ENCODE results near the gene FAM53B.
A peak's percentile ranks its signal among the peaks of the same experiment; 100 is the strongest.

FAM53B gene

DNA sequence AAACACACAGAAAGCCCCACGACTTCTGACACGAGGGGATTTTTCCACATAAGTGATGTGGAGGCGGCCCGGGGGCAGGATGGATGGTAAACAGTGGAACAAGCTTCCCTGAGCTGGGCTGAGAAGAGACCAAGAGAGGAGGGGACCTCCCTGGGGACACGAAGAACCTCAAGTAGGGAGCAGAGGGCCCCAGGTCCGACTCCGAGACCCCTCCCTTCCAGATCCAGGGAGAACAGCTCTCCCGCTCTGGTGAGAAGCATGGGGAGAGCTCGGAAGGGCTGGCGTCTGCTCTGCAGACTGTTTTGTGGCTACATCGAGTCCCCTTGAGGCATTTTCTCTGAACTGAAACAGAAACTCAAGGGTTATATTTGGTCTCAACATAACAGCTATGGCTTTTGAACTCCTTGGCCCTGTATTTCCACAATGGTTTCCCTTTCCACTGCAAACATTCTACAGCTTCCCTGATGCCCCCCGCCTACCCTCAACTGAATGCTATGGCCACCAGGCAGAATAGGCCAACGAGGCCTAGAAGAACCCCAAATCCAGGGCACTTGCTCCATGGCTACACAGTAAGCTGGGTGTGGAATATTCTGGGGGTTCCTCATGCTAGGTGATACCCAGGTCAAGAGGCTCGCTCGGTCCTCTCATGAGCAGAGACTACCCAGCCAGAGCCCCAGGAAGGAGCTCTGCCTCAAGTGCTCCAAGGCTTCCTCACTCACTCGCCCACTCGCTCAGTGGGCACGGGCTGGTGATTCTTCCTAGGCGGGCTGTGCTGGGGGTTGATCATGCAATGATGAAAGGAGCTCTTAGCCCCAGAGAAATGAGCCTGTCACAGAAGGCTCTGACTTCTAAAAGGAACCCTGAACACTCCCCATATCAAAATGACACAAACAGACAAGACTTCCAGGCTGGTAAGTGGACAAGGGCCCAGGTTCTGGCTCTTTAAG lies 47.5 kb downstream of the FAM53B start:
- DNase-seq, result no peak

DNA sequence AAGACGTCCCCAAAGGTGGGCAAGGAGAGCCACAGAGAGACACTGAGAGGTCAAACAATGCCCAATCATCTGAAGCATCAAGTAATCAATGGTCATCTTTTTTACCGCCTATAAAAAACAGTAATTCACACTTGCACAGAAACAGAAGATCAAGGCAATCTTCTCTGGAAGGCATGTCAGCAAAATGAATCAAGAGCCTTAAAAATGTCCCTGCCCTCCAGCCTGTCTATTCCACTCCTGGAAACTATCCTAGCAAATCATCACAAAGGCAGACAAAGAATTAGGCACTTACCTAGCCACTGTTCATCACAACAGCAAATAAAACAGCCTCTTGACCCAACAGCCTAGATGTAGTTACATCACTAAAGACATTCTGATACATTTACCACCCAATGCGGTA lies 48.9 kb downstream of the FAM53B start:
- DNase-seq, result no peak

DNA sequence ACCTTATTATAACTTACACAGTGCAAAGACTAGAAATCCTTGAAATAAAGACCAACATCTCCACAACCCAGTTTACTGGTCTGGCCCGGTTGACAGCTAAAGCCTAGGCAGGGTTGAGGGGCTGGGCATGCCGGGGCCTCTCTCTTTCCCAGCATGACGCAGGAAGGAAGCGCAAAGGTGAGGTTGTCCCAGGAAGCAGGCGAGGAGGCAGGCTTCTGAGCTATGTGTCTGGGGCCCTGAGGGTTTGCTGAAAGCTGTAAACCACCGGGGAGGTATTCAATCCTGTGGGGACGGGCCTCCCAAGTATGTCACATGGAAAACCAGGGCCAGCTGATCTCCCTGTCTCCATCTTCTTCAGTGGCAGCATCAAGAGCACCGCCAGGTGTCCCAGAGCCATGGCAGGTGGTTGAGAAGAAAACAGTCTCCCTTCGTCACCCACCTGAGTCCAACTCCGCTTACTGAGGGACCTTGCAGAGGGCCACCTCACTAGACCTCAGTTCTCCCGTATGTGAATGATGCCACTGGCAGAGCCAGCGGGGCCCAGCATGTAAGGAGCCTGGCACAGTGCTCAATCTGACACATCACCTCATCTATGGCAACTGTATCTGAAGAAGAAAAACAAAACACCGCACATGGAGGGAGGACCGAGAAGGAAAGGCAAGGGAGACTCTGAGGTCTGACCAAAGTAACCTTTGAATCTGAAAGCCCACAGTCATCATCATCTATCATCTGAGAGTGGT lies 49.5 kb downstream of the FAM53B start:
- no peak for DNase-seq

DNA sequence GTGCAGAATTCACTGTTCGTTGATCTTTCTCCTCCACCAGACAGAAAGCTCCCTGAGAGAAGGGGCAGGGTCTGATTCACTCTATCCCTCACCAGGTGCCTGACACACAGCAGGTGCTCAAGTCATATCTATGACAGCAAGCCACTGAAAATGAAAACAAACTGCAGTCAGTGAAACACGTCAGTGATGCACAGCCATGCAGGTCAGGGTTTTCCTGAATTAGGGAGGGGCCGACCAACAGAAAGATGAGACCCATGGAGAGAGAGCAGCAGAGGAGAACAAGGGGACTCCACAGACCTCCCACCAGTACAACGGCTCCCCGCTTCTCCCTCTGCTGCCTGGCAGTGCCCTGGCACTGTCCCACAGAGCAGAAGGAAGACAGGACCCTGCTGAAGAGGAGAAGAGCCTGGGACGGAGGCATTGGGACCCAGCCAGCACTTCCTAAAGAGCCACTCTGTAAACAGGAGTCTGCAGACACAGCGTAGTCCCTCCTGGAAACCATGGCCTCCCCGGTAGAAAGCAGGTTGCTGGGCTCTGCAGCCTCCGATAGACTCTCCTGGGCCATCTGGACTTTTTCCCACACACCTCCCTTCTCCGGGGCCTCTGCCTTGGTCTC lies 50.3 kb downstream of the FAM53B start:
- peak; percentile 53 to 66 for DNase-seq

DNA sequence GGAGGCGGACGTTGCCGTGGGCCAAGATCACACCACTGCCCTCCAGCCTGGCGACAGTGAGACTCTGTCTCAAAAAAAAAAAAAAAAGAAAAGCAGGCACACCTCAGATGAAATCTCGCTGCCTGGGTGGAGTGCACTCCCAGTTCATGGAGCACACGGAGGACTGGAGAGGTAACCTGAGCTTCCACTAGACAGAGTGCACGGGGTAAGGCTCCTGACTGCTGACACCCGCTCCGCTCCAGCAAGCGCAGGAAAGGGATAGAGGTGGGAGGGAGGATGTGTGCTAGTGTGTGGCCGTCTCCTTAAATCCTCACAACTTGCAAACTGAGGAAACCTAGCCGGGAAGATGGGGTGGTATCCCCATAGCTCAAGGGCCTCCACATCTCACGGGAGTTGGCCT lies 50.8 kb downstream of the FAM53B start:
- peak in 1 of 2 experiments; percentile 31 for DNase-seq

DNA sequence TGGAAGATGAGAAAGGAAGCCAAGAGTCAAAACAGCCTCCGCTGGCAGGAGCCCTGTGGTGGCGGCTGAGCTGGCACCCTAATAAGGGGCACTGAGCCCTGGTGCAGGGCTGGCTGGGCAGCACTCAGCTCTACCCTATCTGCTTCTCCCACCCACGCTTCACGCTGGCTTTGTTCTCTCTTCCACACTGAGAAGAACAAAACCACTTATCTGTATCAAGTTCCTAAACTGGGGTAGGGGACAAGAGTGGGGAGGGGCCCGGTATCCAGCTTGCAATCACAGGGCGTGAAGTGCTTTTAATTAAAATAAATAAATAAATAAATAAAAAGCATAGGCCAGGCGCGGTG lies 52.1 kb downstream of the FAM53B start:
- no peak for DNase-seq

DNA sequence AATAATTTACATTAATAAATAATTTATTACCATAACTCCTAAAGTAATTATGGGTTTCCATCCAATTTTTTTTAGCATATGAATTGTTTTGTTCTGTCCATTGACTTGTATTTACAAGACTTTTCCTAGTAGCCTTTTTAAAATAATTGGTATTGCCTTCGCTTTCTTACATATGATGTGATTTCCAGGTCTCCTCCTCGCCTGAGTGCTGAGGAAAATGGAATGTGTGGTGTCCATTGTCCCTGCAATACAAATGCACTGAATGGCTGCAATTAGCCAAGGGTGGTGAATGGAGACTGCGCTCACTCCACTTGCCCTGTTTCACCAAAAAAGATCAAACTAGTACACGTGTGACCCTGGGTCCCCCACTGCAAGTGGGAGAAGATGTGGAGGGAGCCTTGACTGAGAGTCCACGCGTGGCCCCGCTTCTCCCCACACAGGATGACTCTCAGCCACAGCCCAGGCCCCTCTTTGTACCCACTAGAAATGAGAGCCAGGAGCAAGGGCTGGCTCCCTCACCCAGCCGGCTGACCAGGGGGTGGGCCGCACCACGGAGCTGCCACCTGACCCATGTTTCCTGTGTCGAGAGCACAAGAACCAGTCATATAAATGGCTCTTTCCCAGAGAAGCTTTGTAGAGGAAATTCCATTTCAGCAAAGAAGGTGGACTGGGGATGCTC lies 52.6 kb downstream of the FAM53B start:
- DNase-seq, result no peak

DNA sequence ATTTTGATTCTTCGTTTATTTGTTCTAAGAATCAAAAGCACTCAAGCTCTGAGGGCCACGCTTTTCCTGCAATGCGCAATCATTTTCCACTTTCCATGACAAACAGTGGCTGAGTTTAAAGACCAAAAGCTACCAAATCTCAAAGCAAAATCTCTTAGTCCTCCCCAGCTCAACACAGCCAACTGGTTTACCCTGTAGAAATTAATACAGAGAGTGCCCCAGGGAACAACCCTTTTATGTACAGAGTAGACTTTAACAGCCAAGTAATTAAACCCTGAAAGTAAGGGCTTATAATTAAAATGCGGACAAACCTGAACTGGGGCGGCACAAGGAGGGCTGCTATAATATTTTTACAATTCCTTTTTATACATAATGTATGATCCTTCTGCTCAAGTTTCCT lies 53.2 kb downstream of the FAM53B start:
- no peak for DNase-seq

DNA sequence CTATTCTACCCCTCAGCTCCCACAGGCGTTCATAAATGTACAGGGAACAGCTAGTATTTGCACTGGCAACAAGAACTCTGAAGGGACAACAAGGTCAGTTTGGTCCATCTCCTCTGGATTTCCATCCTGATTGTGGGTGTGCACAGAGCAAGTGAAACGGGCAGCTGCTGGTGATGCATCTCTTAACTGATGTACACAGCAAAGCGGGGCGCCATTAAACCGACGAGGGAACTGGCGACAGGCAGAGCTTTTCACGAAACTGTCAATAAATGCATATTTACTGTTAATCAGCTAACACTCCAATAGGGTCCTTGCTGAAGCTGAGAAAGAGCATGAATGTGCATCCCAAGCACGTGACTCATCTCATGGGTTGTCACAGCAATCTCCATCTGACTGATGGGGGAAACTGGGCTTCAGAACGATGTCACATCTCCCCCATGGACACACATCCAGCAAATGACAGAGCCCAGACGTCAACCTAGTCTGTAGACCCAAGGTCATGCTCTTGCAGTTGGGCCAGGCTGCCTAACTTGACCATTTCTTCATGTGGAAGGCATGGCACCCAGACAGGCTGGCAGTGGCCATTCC lies 54.2 kb downstream of the FAM53B start:
- DNase-seq, result no peak

DNA sequence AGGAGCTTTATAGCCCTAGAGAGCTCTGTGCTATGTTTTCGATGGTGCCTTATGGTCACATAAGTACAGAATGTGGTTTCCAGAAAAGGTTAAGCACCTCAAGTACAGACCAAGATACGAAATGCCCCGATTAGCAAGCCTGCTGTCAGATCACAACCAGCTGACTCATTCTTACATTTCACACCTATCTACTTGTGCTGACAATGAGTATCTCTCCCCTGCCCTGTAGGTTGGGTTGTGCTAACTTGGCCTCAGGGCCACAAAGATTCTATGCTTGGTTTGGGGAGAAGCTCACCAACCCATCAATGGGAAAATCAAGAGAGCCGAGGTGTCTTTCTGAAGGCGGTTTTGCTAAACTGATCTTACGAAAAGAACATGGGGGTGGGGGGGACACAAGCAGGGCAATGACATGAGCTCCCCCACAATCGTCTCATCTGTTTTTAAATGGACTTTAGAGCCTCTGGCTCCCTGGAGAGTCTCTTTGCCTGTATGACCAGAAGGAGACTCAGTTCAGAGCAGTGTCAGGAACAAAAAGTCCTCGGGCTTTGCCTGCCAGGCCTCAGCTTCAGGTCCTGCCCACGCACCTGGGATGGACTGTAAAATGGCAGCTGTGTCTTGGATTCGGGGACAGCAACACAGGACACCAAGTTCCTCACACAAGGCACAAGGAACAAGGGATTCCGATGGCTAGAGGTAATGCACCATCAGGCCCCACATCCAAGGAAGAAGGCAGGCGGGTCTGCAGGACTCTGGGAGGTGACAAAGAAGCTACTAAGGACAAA lies 55.1 kb downstream of the FAM53B start:
- no peak for DNase-seq

DNA sequence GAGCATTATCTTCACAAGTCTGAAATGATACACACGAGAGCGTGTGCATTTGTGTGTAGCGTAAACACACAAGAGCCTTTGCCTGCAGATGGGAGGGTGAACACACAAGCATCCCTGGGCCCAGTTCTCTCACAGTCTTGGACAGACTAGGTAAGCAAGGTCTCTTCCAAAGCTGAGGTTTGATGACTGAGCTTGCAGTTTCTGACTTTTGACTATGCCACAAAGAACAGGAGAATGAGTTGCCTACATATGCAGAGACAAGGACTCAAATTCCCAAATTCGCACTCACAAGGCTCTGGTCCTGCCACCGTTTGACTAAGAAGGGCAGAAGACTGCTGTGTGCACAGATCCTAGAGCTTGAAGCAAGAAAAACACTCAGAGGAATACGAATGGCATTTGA lies 55.8 kb downstream of the FAM53B start:
- DNase-seq, result no peak

DNA sequence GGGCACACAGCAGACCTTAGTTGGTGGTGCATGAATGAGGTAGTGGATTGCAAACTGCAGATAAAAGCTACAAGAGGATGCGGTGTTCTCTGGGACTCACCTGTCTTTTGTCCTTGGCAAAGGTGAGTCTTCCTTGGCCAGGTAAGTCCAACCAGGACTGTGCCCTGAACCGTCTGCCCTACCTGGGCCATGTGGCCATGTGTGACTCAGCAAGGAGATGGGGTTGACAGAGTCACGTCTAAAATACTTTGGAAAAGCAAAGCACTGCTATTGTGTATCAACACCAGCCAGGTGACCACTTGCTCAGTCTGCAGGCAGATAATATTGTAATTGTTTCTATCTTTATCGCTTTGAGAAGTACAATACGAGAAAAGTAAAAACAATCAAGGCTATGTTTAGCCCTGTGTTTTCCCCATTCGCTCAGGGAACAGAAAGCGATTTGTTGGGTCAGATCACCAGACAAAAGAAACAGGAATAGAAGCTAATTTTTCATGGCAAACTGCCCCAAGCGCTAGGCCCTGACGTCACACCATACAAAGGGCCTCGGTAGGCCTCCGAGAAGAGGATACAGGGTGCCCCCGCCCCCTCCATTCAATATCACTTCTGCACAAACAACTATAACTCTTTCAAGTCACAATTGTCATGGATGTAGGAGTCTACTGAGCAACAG lies 57.3 kb downstream of the FAM53B start:
- DNase-seq, result no peak

DNA sequence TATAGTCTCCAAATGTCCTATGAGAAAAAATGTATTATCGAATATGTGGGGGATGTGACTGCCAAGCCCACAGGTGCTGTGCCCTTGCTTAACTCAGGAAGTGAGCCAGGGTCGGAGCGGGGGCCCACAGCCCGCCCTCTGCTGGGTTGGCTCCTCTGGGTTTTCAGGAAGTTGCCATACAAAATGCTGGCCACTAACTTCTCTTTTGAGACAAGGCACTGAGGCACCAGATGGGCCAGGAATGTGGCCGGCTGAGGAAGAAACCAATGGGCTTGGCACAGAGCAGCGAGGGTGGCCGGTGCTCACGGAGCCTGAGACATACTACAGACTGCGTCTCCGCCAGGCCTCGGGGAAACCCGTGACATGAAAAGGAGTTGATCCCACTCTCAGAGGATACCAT lies 58.9 kb downstream of the FAM53B start:
- DNase-seq, result no peak

DNA sequence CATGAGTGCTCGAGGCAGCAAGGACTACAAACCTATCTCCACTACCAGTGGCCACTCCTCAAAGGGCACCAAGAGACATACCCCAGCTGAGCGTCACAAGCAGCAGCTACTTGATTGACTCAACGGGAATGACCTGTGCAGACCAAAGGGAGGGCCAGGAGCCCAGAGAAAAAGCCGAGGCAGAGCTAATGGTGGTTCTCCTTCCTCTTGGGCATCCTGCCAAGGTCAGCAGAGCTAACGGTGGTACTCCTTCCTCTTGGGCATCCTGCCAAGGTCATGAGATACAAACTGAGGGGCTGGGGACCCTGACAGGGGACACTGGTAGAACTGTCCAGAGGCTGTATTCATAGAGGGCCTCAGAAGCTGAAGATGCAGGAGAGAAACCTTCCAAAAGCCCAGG lies 60.4 kb downstream of the FAM53B start:
- DNase-seq, result no peak

DNA sequence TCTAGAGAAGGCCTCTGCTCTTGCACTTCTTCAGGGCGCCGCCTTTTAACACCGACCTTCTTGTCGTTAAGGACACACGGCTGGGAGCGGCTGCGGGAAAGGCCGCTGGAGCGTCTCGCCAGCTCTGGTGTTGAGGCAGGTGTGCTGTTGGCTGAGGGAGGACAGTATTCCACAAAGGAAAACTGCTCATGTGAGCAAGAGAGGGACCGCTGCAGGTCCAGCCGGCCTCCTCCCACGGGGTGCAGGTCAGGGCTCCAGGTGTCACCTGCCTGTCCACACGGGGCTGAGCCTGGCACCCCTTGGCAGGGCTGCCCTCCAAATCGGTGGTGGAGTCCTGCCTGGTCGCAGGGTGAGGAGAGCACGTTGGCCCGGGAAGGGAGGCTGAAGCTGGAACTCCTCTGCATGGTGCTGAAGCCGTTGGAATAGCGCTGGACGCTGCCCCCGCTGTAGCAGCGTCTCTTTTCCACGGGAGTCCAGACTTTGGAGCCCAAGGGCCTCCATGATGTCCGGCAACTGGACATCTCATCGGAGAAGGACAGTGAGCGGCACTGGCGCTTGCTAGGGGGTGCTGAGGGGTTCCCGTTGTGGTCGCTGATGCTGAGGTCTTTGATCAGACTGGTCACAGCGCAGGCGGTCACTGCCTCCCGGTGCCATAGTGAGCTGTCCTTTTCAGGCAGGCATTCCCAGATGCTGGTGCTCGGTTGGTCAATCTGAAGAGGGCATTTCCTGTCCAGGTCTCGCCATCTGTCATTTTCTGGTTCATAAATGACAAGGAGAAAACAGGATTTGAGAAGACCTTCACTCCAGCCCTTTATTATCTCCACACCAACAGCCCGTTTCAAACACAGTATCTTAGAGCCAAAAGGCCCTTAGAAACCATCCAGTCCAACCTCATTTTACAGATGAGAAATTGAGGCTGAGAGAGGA lies 62.3 kb downstream of the FAM53B start:
- no peak for DNase-seq

DNA sequence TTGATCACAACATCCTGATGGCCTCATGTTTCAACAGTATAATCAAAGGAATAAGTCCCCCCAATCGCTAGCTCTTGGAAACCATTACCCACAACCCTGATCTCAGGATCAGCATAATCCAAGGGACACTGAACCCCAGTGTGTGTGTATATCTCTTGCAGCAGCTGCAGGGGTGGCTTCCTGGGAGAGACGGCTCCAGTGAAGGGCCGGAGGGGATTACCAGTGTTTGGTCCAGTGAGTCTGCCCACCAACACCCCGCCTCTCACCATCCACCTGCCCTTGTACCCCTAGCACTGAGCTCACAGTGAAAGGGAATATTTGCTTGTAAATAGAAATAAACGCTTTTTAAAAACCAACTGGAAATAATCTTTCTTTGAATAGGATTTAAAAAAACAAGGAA lies 63.1 kb downstream of the FAM53B start:
- no peak for DNase-seq

DNA sequence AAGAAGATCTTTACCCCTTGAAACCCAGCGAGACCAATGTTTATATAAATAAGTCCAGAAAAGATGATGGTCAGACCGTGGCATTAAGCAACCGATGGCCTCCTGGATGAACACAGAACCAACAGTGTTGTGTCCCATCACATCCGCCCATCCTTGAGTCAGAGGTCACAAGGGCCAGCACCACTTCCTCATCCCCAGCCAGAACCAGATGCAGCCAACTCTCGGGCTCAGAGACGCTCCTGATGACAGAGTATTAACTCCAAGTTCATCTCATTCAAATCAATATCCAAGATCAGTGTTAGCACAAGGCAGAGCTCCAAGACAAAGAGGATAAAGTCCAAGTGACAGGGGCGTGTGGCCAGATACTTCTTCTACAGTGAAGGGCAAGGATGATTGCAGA lies 63.5 kb downstream of the FAM53B start:
- no peak for DNase-seq

DNA sequence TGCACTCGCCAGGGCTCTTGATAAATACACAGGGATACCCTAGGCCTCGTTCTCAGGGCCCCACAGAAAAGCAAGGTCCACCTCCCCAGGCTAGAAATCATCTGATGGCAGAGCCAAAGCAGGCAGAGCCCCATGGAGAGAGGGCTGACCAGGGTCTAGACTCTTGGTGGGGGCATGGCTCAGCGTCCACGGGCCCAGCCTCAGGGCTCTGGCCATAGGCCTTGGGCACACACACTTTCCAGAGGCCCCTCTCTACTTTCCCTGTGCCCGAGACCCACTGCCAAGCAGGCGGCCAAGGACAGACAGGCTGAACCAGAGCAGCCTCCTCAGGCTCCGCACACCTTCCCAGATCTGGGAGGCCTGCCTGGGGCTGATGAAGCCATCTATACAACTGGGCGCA lies 64.8 kb downstream of the FAM53B start:
- no peak for DNase-seq

DNA sequence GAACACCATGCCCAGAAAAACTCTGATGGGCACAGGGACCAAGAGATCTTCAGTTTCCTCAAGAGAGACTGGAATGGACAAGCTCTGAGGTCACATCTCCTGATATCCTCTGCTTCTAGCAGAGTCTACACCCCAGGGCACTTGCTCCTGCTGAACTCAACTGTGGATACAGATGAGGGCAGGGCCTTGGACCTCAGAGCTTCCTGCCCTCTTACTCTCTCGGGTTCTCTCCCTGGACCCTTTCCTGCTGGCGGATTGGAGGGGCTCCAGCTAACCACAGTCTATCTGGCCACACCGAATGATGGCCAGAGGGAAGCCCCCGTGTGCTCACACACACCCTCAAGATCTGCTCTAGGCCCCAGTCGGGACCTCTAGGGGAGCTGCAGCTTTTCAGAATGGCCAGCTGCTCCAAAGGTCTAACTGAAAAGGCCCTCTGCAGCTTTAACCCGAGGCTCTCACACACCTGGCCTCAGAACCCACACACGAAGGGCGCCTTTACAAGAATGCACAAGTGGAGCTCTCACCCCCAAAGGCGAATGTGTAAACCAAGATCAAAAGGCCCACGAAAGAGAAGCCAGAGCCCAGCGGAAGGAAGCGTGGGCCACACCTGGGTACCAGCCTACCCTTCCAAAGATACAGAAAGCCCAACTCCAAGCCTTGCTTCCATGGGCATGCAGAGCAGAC lies 65.5 kb downstream of the FAM53B start:
- DNase-seq, result no peak
